GM23338 (cell line): ENCODE data around the gene ZMYND12. TPM values are rescaled to one million over a fixed set of nuclear protein-coding genes. Genes with fewer than 3 reads are reported as not detected.

Experiments
- ATAC-seq: fragments of 200-7000 bp; cut with Tn5 transposase; 3 replicates; pipeline ENCODE4 v1.9.1; 2020
- DNase-seq: peaks from one replicate; pipeline ENCODE4 v3.0.0-alpha.2; 2015; ENCODE audit warnings: low spot score
- H2AFZ ChIP-seq: fragments of 200-600 bp; sonication (generic); 2 replicates; pipeline ENCODE4 v1.8.0; 2016; ENCODE audit warnings: antibody characterized with exemption, mild to moderate bottlenecking, moderate library complexity
- H3F3A ChIP-seq: fragments of 200-600 bp; sonication (generic); replicated peaks from 2 replicates; pipeline ENCODE4 v1.8.0; 2017; ENCODE audit warnings: antibody characterized with exemption, mixed run types, low read depth
- H3K27ac ChIP-seq: fragments of 200-600 bp; sonication (generic); 2 replicates; pipeline ENCODE4 v1.6.1; 2016; ENCODE audit warnings: low read depth
- H3K27me3 ChIP-seq: fragments of 200-600 bp; sonication (generic); 2 replicates; pipeline ENCODE4 v1.8.0; 2016; ENCODE audit warnings: mild to moderate bottlenecking, mixed run types, moderate library complexity; ENCODE audit not compliant: insufficient read depth
- H3K36me3 ChIP-seq: fragments of 200-600 bp; sonication (generic); 2 replicates; pipeline ENCODE4 v1.8.0; 2016; ENCODE audit warnings: mild to moderate bottlenecking; ENCODE audit not compliant: insufficient read depth
- H3K4me1 ChIP-seq: fragments of 200-600 bp; sonication (generic); 2 replicates; pipeline ENCODE4 v1.8.0; 2016; ENCODE audit warnings: mild to moderate bottlenecking, moderate library complexity; ENCODE audit not compliant: insufficient read depth
- H3K4me2 ChIP-seq: fragments of 200-600 bp; sonication (generic); 2 replicates; pipeline ENCODE4 v1.7.1; 2017; ENCODE audit warnings: mixed run types
- H3K4me3 ChIP-seq: fragments of 200-600 bp; sonication (generic); 2 replicates; pipeline ENCODE4 v1.6.1; 2016; ENCODE audit warnings: mixed run types
- H3K79me2 ChIP-seq: fragments of 200-600 bp; sonication (generic); replicated peaks from 2 replicates; pipeline ENCODE4 v1.8.0; 2017; ENCODE audit warnings: mild to moderate bottlenecking; ENCODE audit not compliant: insufficient read depth
- H3K9me2 ChIP-seq: fragments of 200-600 bp; sonication (generic); 2 replicates; pipeline ENCODE4 v1.8.0; 2017; ENCODE audit not compliant: insufficient read depth
- H4K20me1 ChIP-seq: fragments of 200-600 bp; sonication (generic); replicated peaks from 2 replicates; pipeline ENCODE4 v1.8.0; 2017; ENCODE audit warnings: mild to moderate bottlenecking; ENCODE audit not compliant: insufficient read depth
- H3K27ac Mint-ChIP-seq: 2 replicates; pipeline ENCODE4 v1.8.0; 2020; ENCODE audit warnings: inconsistent platforms, mild to moderate bottlenecking, moderate library complexity, mixed read lengths
- H3K27me3 Mint-ChIP-seq: 3 replicates; pipeline ENCODE4 v1.8.0; 2022; ENCODE audit warnings: low read depth, mild to moderate bottlenecking, moderate library complexity, mixed read lengths, inconsistent platforms; ENCODE audit not compliant: insufficient read depth, poor library complexity
- H3K36me3 Mint-ChIP-seq: 3 replicates; pipeline ENCODE4 v1.8.0; 2021; ENCODE audit warnings: low read depth, mild to moderate bottlenecking, inconsistent platforms, moderate library complexity, mixed read lengths
- H3K4me1 Mint-ChIP-seq: 3 replicates; pipeline ENCODE4 v1.8.0; 2020; ENCODE audit warnings: mild to moderate bottlenecking, inconsistent platforms, mixed read lengths
- H3K4me3 Mint-ChIP-seq: 3 replicates; pipeline ENCODE4 v1.8.0; 2021; ENCODE audit warnings: moderate library complexity, mild to moderate bottlenecking, inconsistent platforms, mixed read lengths
- H3K9me3 Mint-ChIP-seq: 3 replicates; pipeline ENCODE4 v1.8.0; 2020; ENCODE audit warnings: moderate library complexity, mild to moderate bottlenecking, inconsistent platforms, mixed read lengths
- EZH2phosphoT487 ChIP-seq: fragments of 200-600 bp; sonication (generic); IDR thresholded peaks from one replicate; pipeline ENCODE4 v1.8.1; 2018; ENCODE audit warnings: antibody characterized with exemption; ENCODE audit not compliant: unreplicated experiment
- JUNB ChIP-seq: IDR thresholded peaks from one replicate; pipeline ENCODE4 v1.6.1; 2016; ENCODE audit warnings: antibody characterized with exemption; ENCODE audit not compliant: unreplicated experiment
- ZNF114 ChIP-seq: fragments of 250-450 bp; sonication (Bioruptor Pico); IDR thresholded peaks from 2 replicates; pipeline ENCODE4 v1.5.0; 2020; ENCODE audit warnings: mild to moderate bottlenecking, moderate library complexity
- ZNF331 ChIP-seq: fragments of 250-450 bp; sonication (Bioruptor Pico); IDR thresholded peaks from 2 replicates; pipeline ENCODE4 v1.5.0; 2020; ENCODE audit warnings: low read depth, mild to moderate bottlenecking, moderate library complexity
- polyA plus RNA-seq: library from polyadenylated mRNA; unstranded; fragments of >200 nt; fragmentation: Nextera tagmentation; extraction: Ambion mirVana; gene quantifications from 2 replicates; pipeline ENCODE4 v1.2.1, GENCODE V29; 2016
- total RNA-seq: library from RNA; depleted of rRNA; stranded (reverse); fragments of >200 nt; shearing (Covaris generic); gene quantifications from 2 replicates; pipeline ENCODE4 v1.2.3, GENCODE V29; 2014
- TF ChIP-seq, protein P1 (sequence below): IDR thresholded peaks from one replicate; pipeline ENCODE4 v1.6.1; 2018; ENCODE audit warnings: antibody characterized with exemption; ENCODE audit not compliant: unreplicated experiment
- TF ChIP-seq, protein P2 (sequence below): IDR thresholded peaks from 2 replicates; pipeline ENCODE4 v1.6.1; 2016; ENCODE audit warnings: antibody characterized with exemption
- TF ChIP-seq, protein P3 (sequence below): fragments of 250-450 bp; sonication (Bioruptor Pico); IDR thresholded peaks from 2 replicates; pipeline ENCODE4 v1.5.0; 2020; ENCODE audit warnings: mild to moderate bottlenecking, moderate library complexity

The ZMYND12 gene
- total and polyA plus RNA-seq, 2 experiments from 2014 or later = 0.16 to 0.63 TPM

DNA sequence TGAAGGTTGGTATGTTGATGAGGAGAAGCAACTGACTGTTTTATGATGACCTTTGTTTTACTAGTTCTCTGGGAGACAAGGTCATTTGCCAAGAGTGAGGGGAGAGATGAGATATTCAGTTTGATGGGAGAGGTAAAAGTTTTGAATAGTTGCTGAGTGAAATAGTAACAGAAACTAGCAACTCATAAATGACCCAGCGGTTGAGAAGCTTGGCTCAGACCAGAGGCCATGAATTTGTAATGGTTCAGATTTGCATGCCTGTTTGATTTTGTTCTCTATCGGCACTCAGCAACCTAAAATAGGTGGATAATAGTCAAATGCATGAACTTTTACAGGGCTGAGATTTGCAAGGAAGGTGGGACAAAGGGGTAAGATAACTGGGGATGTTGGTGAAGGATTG is 13.9 kb upstream of the ZMYND12 start (continued):
- TF ChIP-seq, protein P1, sequence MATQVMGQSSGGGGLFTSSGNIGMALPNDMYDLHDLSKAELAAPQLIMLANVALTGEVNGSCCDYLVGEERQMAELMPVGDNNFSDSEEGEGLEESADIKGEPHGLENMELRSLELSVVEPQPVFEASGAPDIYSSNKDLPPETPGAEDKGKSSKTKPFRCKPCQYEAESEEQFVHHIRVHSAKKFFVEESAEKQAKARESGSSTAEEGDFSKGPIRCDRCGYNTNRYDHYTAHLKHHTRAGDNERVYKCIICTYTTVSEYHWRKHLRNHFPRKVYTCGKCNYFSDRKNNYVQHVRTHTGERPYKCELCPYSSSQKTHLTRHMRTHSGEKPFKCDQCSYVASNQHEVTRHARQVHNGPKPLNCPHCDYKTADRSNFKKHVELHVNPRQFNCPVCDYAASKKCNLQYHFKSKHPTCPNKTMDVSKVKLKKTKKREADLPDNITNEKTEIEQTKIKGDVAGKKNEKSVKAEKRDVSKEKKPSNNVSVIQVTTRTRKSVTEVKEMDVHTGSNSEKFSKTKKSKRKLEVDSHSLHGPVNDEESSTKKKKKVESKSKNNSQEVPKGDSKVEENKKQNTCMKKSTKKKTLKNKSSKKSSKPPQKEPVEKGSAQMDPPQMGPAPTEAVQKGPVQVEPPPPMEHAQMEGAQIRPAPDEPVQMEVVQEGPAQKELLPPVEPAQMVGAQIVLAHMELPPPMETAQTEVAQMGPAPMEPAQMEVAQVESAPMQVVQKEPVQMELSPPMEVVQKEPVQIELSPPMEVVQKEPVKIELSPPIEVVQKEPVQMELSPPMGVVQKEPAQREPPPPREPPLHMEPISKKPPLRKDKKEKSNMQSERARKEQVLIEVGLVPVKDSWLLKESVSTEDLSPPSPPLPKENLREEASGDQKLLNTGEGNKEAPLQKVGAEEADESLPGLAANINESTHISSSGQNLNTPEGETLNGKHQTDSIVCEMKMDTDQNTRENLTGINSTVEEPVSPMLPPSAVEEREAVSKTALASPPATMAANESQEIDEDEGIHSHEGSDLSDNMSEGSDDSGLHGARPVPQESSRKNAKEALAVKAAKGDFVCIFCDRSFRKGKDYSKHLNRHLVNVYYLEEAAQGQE = no peak
- TF ChIP-seq, protein P2, sequence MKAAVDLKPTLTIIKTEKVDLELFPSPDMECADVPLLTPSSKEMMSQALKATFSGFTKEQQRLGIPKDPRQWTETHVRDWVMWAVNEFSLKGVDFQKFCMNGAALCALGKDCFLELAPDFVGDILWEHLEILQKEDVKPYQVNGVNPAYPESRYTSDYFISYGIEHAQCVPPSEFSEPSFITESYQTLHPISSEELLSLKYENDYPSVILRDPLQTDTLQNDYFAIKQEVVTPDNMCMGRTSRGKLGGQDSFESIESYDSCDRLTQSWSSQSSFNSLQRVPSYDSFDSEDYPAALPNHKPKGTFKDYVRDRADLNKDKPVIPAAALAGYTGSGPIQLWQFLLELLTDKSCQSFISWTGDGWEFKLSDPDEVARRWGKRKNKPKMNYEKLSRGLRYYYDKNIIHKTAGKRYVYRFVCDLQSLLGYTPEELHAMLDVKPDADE = no peak
- TF ChIP-seq ZNF331 (no peak), ZNF114 (CRISPR knock-in tag) (no peak)

DNA sequence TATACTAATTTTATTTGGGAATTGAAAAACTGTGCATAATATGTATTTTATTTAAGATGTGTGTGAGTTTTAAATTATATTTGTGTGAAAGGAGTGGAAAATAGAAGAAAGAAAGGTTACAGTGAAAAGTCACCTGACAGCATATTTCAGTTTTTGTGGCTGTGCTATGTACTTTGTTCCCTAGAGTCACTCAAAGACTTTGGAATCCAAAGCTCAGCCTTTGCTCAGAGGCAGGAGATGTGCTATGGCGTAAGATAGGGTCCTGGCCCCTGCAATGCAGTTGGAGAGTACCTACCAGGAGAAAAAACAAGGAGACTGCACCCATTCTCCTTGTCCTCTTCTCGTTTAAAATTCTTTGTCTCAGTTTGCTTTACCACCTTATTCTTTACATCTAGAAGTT is 10.2 kb upstream of the ZMYND12 start:
- ATAC-seq = no peak
- TF ChIP-seq, protein P2 = no peak
- TF ChIP-seq, protein P1 = no peak
- TF ChIP-seq, protein P3, sequence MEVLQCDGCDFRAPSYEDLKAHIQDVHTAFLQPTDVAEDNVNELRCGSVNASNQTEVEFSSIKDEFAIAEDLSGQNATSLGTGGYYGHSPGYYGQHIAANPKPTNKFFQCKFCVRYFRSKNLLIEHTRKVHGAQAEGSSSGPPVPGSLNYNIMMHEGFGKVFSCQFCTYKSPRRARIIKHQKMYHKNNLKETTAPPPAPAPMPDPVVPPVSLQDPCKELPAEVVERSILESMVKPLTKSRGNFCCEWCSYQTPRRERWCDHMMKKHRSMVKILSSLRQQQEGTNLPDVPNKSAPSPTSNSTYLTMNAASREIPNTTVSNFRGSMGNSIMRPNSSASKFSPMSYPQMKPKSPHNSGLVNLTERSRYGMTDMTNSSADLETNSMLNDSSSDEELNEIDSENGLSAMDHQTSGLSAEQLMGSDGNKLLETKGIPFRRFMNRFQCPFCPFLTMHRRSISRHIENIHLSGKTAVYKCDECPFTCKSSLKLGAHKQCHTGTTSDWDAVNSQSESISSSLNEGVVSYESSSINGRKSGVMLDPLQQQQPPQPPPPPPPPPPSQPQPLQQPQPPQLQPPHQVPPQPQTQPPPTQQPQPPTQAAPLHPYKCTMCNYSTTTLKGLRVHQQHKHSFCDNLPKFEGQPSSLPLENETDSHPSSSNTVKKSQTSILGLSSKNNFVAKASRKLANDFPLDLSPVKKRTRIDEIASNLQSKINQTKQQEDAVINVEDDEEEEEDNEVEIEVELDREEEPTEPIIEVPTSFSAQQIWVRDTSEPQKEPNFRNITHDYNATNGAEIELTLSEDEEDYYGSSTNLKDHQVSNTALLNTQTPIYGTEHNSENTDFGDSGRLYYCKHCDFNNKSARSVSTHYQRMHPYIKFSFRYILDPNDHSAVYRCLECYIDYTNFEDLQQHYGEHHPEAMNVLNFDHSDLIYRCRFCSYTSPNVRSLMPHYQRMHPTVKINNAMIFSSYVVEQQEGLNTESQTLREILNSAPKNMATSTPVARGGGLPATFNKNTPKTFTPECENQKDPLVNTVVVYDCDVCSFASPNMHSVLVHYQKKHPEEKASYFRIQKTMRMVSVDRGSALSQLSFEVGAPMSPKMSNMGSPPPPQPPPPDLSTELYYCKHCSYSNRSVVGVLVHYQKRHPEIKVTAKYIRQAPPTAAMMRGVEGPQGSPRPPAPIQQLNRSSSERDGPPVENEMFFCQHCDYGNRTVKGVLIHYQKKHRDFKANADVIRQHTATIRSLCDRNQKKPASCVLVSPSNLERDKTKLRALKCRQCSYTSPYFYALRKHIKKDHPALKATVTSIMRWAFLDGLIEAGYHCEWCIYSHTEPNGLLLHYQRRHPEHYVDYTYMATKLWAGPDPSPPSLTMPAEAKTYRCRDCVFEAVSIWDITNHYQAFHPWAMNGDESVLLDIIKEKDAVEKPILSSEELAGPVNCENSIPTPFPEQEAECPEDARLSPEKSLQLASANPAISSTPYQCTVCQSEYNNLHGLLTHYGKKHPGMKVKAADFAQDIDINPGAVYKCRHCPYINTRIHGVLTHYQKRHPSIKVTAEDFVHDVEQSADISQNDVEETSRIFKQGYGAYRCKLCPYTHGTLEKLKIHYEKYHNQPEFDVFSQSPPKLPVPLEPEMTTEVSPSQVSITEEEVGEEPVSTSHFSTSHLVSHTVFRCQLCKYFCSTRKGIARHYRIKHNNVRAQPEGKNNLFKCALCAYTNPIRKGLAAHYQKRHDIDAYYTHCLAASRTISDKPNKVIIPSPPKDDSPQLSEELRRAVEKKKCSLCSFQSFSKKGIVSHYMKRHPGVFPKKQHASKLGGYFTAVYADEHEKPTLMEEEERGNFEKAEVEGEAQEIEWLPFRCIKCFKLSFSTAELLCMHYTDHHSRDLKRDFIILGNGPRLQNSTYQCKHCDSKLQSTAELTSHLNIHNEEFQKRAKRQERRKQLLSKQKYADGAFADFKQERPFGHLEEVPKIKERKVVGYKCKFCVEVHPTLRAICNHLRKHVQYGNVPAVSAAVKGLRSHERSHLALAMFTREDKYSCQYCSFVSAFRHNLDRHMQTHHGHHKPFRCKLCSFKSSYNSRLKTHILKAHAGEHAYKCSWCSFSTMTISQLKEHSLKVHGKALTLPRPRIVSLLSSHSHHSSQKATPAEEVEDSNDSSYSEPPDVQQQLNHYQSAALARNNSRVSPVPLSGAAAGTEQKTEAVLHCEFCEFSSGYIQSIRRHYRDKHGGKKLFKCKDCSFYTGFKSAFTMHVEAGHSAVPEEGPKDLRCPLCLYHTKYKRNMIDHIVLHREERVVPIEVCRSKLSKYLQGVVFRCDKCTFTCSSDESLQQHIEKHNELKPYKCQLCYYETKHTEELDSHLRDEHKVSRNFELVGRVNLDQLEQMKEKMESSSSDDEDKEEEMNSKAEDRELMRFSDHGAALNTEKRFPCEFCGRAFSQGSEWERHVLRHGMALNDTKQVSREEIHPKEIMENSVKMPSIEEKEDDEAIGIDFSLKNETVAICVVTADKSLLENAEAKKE (CRISPR knock-in tag) = no peak
- TF ChIP-seq EZH2phosphoT487 (no peak), JUNB (no peak)

More for the DNA sequence above, 10.2 kb upstream of the ZMYND12 start:
- no peak overlapping the region for H3K4me3 ChIP-seq
- Mint-ChIP-seq H3K27me3 (no peaks in the 10 kb centered on the region), H3K27ac (no peak overlapping the region), H3K4me1 (peaks cover 12% of the 10 kb centered on the region), H3K9me3 (no peaks in the 10 kb centered on the region), H3K4me3 (no peak overlapping the region), H3K36me3 (no peaks in the 10 kb centered on the region)
- no peaks in the 10 kb centered on the region for H3F3A ChIP-seq
- H3K79me2 ChIP-seq = no peaks in the 10 kb centered on the region
- no peak for DNase-seq
- H3K36me3 ChIP-seq = no peaks in the 10 kb centered on the region
- no peaks in the 10 kb centered on the region for H3K9me2 ChIP-seq
- H4K20me1 ChIP-seq = no peaks in the 10 kb centered on the region
- peaks cover 8% of the 10 kb centered on the region for H3K4me1 ChIP-seq
- H2AFZ ChIP-seq = no peak overlapping the region
- H3K27ac ChIP-seq = no peak overlapping the region
- no peak overlapping the region for H3K4me2 ChIP-seq
- H3K27me3 ChIP-seq = peaks cover 7% of the 10 kb centered on the region; the same call in 1 of the 2 replicates
